Neural progenitor cell (in vitro differentiated cells): Measurements from ENCODE around the gene LYZL2. TPM values are rescaled to one million over a fixed set of nuclear protein-coding genes. Genes with fewer than 3 reads are reported as not detected.
"Not testable (repeated sequence)": the region's sequence is repeated elsewhere in the genome, so short reads cannot be mapped to it uniquely, and the experiment has no call there.

ENCODE experiments used
- DNase-seq: peaks from one replicate; pipeline ENCODE4 v3.0.0-alpha.2; 2016; ENCODE audit warnings: low spot score
- H2AFZ ChIP-seq: fragments of 200-600 bp; sonication (generic); replicated peaks from 2 replicates; pipeline ENCODE4 v1.6.1; 2016; ENCODE audit warnings: antibody characterized with exemption
- H3F3A ChIP-seq: fragments of 200-600 bp; sonication (generic); 2 replicates; pipeline ENCODE4 v1.6.1; 2016; ENCODE audit warnings: antibody characterized with exemption, low read depth
- H3K27ac ChIP-seq: fragments of 200-600 bp; sonication (generic); 2 replicates; pipeline ENCODE4 v1.5.1; 2016; ENCODE audit warnings: mild to moderate bottlenecking
- H3K27me3 ChIP-seq: fragments of 200-600 bp; sonication (generic); 2 replicates; pipeline ENCODE4 v1.6.1; 2016; ENCODE audit warnings: mild to moderate bottlenecking, moderate library complexity
- H3K36me3 ChIP-seq: fragments of 200-600 bp; sonication (generic); 2 replicates; pipeline ENCODE4 v1.5.1; 2016
- H3K4me1 ChIP-seq: fragments of 200-600 bp; sonication (generic); 2 replicates; pipeline ENCODE4 v1.6.1; 2016; ENCODE audit warnings: mixed run types
- H3K4me2 ChIP-seq: fragments of 200-600 bp; sonication (generic); 2 replicates; pipeline ENCODE4 v1.6.1; 2016
- H3K4me3 ChIP-seq: fragments of 200-600 bp; sonication (generic); 2 replicates; pipeline ENCODE4 v1.5.1; 2016
- H3K79me2 ChIP-seq: fragments of 200-600 bp; sonication (generic); 2 replicates; pipeline ENCODE4 v1.6.1; 2016; ENCODE audit warnings: low read depth
- H3K9ac ChIP-seq: fragments of 200-600 bp; sonication (generic); 2 replicates; pipeline ENCODE4 v1.6.1; 2016
- H3K9me3 ChIP-seq: fragments of 200-600 bp; sonication (generic); 2 replicates; pipeline ENCODE4 v1.5.1; 2016; ENCODE audit warnings: low read depth
- H4K20me1 ChIP-seq: fragments of 200-600 bp; sonication (generic); 2 replicates; pipeline ENCODE4 v1.6.1; 2016; ENCODE audit warnings: low read depth
- H3K27ac Mint-ChIP-seq: 3 replicates; pipeline ENCODE4 v1.8.0; 2021; ENCODE audit warnings: mixed read lengths
- H3K27me3 Mint-ChIP-seq: 2 replicates; pipeline ENCODE4 v1.8.0; 2022; ENCODE audit warnings: low read depth, mild to moderate bottlenecking, inconsistent platforms, moderate library complexity, mixed read lengths; ENCODE audit not compliant: insufficient read depth
- H3K36me3 Mint-ChIP-seq: 3 replicates; pipeline ENCODE4 v1.8.0; 2021; ENCODE audit warnings: mixed read lengths
- H3K4me1 Mint-ChIP-seq: 3 replicates; pipeline ENCODE4 v1.8.0; 2021; ENCODE audit warnings: mixed read lengths
- H3K4me3 Mint-ChIP-seq: 3 replicates; pipeline ENCODE4 v1.8.0; 2021; ENCODE audit warnings: mild to moderate bottlenecking, moderate library complexity, mixed read lengths
- H3K9me3 Mint-ChIP-seq: 3 replicates; pipeline ENCODE4 v1.8.0; 2020; ENCODE audit warnings: mixed read lengths
- EZH2 ChIP-seq: fragments of 200-600 bp; sonication (generic); IDR thresholded peaks from 2 replicates; pipeline ENCODE4 v1.6.1; 2017; ENCODE audit warnings: antibody characterized with exemption, mild to moderate bottlenecking, moderate library complexity
- EZH2phosphoT487 ChIP-seq: fragments of 200-600 bp; sonication (generic); IDR thresholded peaks from 2 replicates; pipeline ENCODE4 v1.6.1; 2017; ENCODE audit warnings: antibody characterized with exemption
- total RNA-seq: library from RNA; depleted of rRNA; stranded (reverse); fragments of >200 nt; gene quantifications from 2 replicates; pipeline ENCODE4 v1.2.3, GENCODE V29; 2015; ENCODE audit warnings: low replicate concordance
- TF ChIP-seq, protein P1 (sequence below): fragments of 200-600 bp; sonication (generic); IDR thresholded peaks from 2 replicates; pipeline ENCODE4 v1.5.1; 2017; ENCODE audit warnings: antibody characterized with exemption, mild to moderate bottlenecking

LYZL2 gene
- not detected in 2 replicates for total RNA-seq

DNA sequence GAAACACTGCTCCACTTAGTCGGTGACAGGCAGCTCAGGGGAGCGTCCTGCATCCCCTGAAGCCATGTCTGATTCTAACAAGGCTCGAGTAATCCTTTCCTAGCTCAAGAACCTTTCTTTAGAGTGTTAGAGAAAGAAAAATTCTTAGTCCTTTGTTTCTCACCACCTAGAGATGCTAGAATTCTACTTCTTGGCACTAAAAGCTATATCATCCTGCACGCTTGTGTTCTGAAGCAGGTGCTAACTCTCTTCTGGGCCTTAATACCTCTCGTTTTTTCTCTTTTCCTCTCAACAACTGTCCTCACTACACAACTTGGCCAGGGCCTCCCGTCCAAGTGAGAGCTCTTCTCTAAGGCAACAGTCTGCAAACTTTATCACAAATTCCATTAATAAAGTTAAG is at the start of gene LYZL2:
LYZL2 (minus strand) TSS at position 101 of the 400 bp plus-strand sequence. CDS start 2,838 bp downstream, outside the sequence.
- Mint-ChIP-seq H3K36me3 (no peaks in the 10 kb centered on the region), H3K4me3 (no peak within 1 kb of the TSS), H3K9me3 (no peaks in the 10 kb centered on the region), H3K4me1 (no peaks in the 10 kb centered on the region), H3K27ac (no peak within 1 kb of the TSS), H3K27me3 (no peaks in the 10 kb centered on the region)
- H3K36me3 ChIP-seq, result no peaks in the 10 kb centered on the region
- no peaks in the 10 kb centered on the region for H3K9me3 ChIP-seq
- DNase-seq, result no peak
- H3K9ac ChIP-seq, result no peak within 1 kb of the TSS
- H3F3A ChIP-seq, result no peaks in the 10 kb centered on the region
- no peaks in the 10 kb centered on the region for H4K20me1 ChIP-seq
- TF ChIP-seq EZH2phosphoT487 (no peak), EZH2 (no peak)
- TF ChIP-seq, protein P1, sequence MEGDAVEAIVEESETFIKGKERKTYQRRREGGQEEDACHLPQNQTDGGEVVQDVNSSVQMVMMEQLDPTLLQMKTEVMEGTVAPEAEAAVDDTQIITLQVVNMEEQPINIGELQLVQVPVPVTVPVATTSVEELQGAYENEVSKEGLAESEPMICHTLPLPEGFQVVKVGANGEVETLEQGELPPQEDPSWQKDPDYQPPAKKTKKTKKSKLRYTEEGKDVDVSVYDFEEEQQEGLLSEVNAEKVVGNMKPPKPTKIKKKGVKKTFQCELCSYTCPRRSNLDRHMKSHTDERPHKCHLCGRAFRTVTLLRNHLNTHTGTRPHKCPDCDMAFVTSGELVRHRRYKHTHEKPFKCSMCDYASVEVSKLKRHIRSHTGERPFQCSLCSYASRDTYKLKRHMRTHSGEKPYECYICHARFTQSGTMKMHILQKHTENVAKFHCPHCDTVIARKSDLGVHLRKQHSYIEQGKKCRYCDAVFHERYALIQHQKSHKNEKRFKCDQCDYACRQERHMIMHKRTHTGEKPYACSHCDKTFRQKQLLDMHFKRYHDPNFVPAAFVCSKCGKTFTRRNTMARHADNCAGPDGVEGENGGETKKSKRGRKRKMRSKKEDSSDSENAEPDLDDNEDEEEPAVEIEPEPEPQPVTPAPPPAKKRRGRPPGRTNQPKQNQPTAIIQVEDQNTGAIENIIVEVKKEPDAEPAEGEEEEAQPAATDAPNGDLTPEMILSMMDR, result no peak
- H3K27ac ChIP-seq, result no peak within 1 kb of the TSS
- H2AFZ ChIP-seq, result peak within 1 kb of the TSS; percentile 63
- H3K27me3 ChIP-seq, result no peaks in the 10 kb centered on the region
- no peaks in the 10 kb centered on the region for H3K79me2 ChIP-seq
- no peak within 1 kb of the TSS for H3K4me3 ChIP-seq
- H3K4me1 ChIP-seq, result no peaks in the 10 kb centered on the region
- no peak within 1 kb of the TSS for H3K4me2 ChIP-seq

- H3K9me3 ChIP-seq, H3K36me3 ChIP-seq, H3K4me2 ChIP-seq, H3K4me1 ChIP-seq, H3K36me3 Mint-ChIP-seq, H3K4me3 Mint-ChIP-seq, H3F3A ChIP-seq, H2AFZ ChIP-seq, H3K4me3 ChIP-seq, H3K27me3 ChIP-seq, H3K27me3 Mint-ChIP-seq, H3K9ac ChIP-seq, H3K79me2 ChIP-seq, H3K27ac ChIP-seq, H4K20me1 ChIP-seq, H3K4me1 Mint-ChIP-seq, H3K27ac Mint-ChIP-seq: not testable (repeated sequence)
- peak; percentile 28 for DNase-seq
- peaks cover 11% of the 10 kb centered on the region for H3K9me3 Mint-ChIP-seq
Measured at GRCh38 chr10:30677616-30678015, 48.1 kb upstream of the LYZL2 start.

DNA sequence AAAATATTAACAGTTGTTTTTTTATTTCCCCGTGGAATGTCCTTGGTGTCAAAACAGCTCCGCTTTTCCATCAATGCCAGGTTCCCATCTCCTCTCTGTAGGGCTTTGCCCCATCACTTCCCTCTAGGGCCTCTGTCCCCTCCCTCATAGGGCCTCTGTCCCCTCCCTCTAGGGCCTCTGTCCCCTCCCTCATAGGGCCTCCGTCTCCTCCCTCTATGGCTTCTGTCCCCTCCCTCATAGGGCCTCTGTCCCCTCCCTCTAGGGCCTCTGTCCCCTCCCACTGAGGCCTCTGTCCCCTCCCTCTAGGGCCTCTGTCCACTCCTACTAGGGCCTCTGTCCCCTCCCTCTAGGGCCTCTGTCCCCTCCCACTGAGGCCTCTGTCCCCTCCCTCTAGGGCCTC is 47.6 kb upstream of the LYZL2 start:
- DNase-seq, H4K20me1 ChIP-seq, H3K27ac ChIP-seq, H3K36me3 Mint-ChIP-seq, H3K4me1 Mint-ChIP-seq, H3K4me3 ChIP-seq, H3K4me1 ChIP-seq, H3K27me3 ChIP-seq, H3K9ac ChIP-seq, H2AFZ ChIP-seq, H3K27ac Mint-ChIP-seq, H3K79me2 ChIP-seq, H3K27me3 Mint-ChIP-seq, H3K36me3 ChIP-seq, H3F3A ChIP-seq, H3K9me3 ChIP-seq, H3K4me2 ChIP-seq, H3K4me3 Mint-ChIP-seq: not testable (repeated sequence)
- peaks cover 11% of the 10 kb centered on the region for H3K9me3 Mint-ChIP-seq

DNA sequence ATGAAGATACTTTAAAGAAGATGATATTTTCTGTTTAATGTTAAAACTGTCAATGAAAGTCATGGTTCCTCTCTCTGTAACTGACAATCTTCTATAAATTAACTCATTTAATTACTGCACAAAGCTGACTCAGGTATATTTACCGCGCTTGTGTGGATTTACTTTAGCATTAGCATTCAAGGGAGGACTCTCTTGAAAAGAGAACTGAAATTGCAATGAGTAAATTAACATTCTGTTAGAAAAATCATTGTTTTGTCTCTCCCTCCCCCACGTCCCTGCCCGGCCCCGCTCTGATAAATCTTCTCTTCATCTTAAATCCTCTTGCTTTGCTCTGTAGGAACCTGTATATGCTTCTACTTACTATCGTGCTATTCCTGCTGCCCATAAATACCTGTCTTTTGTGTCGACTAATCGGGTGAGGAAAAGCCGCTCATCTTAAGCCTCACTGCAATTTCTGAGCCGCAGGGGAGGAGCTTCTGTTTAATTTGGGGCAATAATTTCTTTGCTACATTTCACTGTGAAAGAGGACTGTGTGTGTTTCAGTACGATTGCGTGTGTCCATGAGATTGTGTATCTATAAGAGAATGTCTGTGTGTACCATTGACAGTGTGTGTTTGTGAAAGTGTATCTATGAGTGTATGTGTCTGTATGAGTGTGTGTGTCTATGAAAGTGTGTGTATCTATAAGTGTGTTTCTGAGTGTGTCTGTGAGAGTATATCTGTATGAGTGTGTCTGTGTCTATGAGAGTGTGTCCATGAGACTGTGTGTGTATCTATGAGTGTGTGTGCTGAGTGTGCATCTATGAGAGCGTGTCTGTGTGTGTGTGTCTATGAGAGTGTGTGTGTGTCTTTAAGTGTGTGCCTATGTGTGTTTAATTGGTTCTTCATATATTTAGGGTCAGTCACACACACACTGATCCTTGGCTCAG is 46.5 kb upstream of the LYZL2 start:
- H3K27ac ChIP-seq, result no peak overlapping the region
- no peak overlapping the region for H3K9ac ChIP-seq
- Mint-ChIP-seq H3K36me3 (no peaks in the 10 kb centered on the region), H3K4me3 (no peak overlapping the region), H3K9me3 (peaks cover 11% of the 10 kb centered on the region), H3K4me1 (peaks cover 14% of the 10 kb centered on the region), H3K27me3 (peaks cover 2% of the 10 kb centered on the region), H3K27ac (no peak overlapping the region)
- TF ChIP-seq, protein P1, result no peak
- TF ChIP-seq EZH2phosphoT487, result no peak
- no peak overlapping the region for H2AFZ ChIP-seq
- H3K4me2 ChIP-seq, result no peak overlapping the region
- no peak for DNase-seq
- no peaks in the 10 kb centered on the region for H4K20me1 ChIP-seq
- H3K4me1 ChIP-seq, result no peaks in the 10 kb centered on the region
- no peaks in the 10 kb centered on the region for H3K36me3 ChIP-seq
- H3K4me3 ChIP-seq, result no peak overlapping the region
- no peaks in the 10 kb centered on the region for H3K27me3 ChIP-seq
- H3K9me3 ChIP-seq, result no peaks in the 10 kb centered on the region
- H3K79me2 ChIP-seq, result no peaks in the 10 kb centered on the region
- no peaks in the 10 kb centered on the region for H3F3A ChIP-seq
